OCI-LY7 (cell line): ENCODE results near the gene AGAP2. TPM values are rescaled to one million over a fixed set of nuclear protein-coding genes. Genes with fewer than 3 reads are reported as not detected.

Experiments
- BruUV-seq: library from RNA; stranded (reverse); fragments of 400-500 nt; replicated peaks from 2 replicates; lab custom pipeline; 2021; lab: Mats Ljungman, UMichigan
- CTCF ChIA-PET: fragments of 300-600 bp; sonication (Branson Sonifier 250); formaldehyde crosslinking; loops from one replicate; lab custom pipeline; 2022; ENCODE audit warnings: antibody characterized with exemption; ENCODE audit not compliant: unreplicated experiment; lab: Charles Lee
- POLR2A ChIA-PET: fragments of 300-600 bp; sonication (Branson Sonifier 250); formaldehyde crosslinking; loops from one replicate; lab custom pipeline; 2022; ENCODE audit warnings: antibody characterized with exemption; lab: Charles Lee
- DNase-seq: peaks from one replicate; pipeline ENCODE4 v3.0.0-alpha.2; 2015; ENCODE audit warnings: low spot score
- H2AFZ ChIP-seq: fragments of 200-600 bp; sonication (generic), shearing (Covaris generic); 2 replicates; pipeline ENCODE4 v1.6.1; 2014; ENCODE audit warnings: mild to moderate bottlenecking, antibody characterized with exemption, low read length, moderate library complexity
- H3K27ac ChIP-seq: fragments of 200-600 bp; sonication (generic); 2 replicates; pipeline ENCODE4 v1.5.1; 2014; ENCODE audit warnings: mixed run types, low read depth, mild to moderate bottlenecking, moderate library complexity, low read length, inconsistent platforms; ENCODE audit not compliant: poor library complexity, severe bottlenecking
- H3K36me3 ChIP-seq: fragments of 200-600 bp; sonication (generic); 2 replicates; pipeline ENCODE4 v1.6.1; 2014; ENCODE audit warnings: mild to moderate bottlenecking, antibody characterized with exemption, low read length, moderate library complexity, mixed read lengths; ENCODE audit not compliant: insufficient read depth
- H3K4me1 ChIP-seq: fragments of 200-600 bp; sonication (generic); 2 replicates; pipeline ENCODE4 v1.5.1; 2014; ENCODE audit warnings: mild to moderate bottlenecking, low read length; ENCODE audit not compliant: insufficient read depth, poor library complexity, severe bottlenecking
- H3K4me2 ChIP-seq: fragments of 200-600 bp; sonication (generic); 2 replicates; pipeline ENCODE4 v1.6.1; 2014; ENCODE audit warnings: mild to moderate bottlenecking, low read length
- H3K4me3 ChIP-seq: fragments of 200-600 bp; sonication (generic); 2 replicates; pipeline ENCODE4 v1.5.1; 2014; ENCODE audit warnings: mild to moderate bottlenecking, low read depth, low read length; ENCODE audit not compliant: poor library complexity, severe bottlenecking
- H3K79me2 ChIP-seq: fragments of 200-600 bp; sonication (generic); 2 replicates; pipeline ENCODE4 v1.6.1; 2016; ENCODE audit warnings: low read depth, mild to moderate bottlenecking, low read length, moderate library complexity, mixed read lengths; ENCODE audit not compliant: insufficient read depth
- H3K9me2 ChIP-seq: fragments of 200-600 bp; sonication (generic); 2 replicates; pipeline ENCODE4 v1.6.1; 2016; ENCODE audit warnings: mild to moderate bottlenecking, low read length, mixed read lengths; ENCODE audit not compliant: insufficient read depth
- H3K9me3 ChIP-seq: fragments of 200-600 bp; sonication (generic); 2 replicates; pipeline ENCODE4 v1.6.1; 2014; ENCODE audit warnings: mild to moderate bottlenecking, mixed run types, low read length, mixed read lengths
- H4K20me1 ChIP-seq: fragments of 200-600 bp; sonication (generic); 2 replicates; pipeline ENCODE4 v1.6.1; 2014; ENCODE audit warnings: mild to moderate bottlenecking, antibody characterized with exemption, low read length, moderate library complexity, mixed read lengths; ENCODE audit not compliant: insufficient read depth
- CTCF ChIP-seq: fragments of 200-600 bp; sonication (generic); conservative IDR thresholded peaks from 2 replicates; pipeline ENCODE4 v1.5.1; 2014; ENCODE audit warnings: mild to moderate bottlenecking, antibody characterized with exemption, low read length, moderate library complexity, mixed read lengths
- EZH2phosphoT487 ChIP-seq: fragments of 200-600 bp; sonication (generic); IDR thresholded peaks from 2 replicates; pipeline ENCODE4 v1.6.1; 2018; ENCODE audit warnings: low read depth, borderline replicate concordance, mild to moderate bottlenecking, mixed run types, antibody characterized with exemption, low read length, moderate library complexity, mixed read lengths
- intact Hi-C: fragments of 100-400 bp; cut with micrococcal nuclease; formaldehyde crosslinking; loops from one replicate; pipeline ENCODE4 v1.10.0; 2022; ENCODE audit not compliant: unreplicated experiment
- total RNA-seq, 2 experiments: library from RNA; depleted of rRNA in 1 of 2; stranded (reverse); fragments of >200 nt in 1 of 2; shearing (Covaris generic) in 1 of 2; gene quantifications; 2 replicates each; pipeline ENCODE4 v1.2.3, GENCODE V29; 2014 to 2022

Gene AGAP2
- total RNA-seq, 2 experiments from 2014 or later: 14.8 to 26.5 TPM

DNA sequence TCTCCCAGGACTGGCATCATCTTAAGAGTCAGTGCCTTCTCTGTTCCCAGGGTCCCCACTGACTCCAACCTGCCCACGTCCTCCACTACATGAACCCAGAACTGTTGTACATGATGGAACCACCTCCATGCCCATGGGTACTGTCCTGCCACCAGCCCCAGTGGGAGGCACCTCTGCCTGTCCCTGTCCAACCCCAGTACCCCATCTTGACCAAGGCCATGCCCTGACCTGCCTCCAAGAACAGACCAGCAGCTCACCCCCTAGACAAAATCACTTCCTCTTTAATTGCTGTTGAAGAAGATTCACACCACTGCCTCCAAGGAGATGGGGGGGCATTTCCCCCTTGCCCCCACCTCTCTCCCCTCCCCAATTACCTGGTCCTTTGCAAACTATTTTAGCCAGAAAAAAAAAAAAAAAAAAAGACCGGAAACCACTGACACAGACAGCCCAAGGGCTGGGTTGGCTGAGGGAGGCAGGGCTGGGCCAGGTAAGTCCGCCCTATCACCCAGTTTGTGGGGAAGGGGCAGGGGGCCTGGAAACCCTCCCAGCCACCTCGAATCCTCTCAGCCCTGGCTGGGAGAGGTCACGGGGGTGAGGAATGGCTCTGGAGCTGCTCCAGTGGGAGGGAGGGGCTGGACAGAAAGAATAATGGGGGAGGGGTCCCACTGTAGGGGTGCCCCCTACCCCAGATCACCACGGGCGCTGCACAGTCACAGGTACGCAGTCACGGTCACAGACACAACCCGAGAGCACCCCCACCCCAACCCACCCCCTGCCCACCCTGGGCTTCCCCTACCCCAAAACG is 13.4 kb downstream of the AGAP2 start:
- ChIA-PET POLR2A (no interaction called here), CTCF (no interaction called here)
- H3K4me3 ChIP-seq: no peak overlapping the region
- no peak overlapping the region; the same call in 1 of the 2 replicates for H3K4me2 ChIP-seq
- no peak overlapping the region for H2AFZ ChIP-seq
- DNase-seq: peak; percentile 61
- no peaks in the 10 kb centered on the region for H3K9me2 ChIP-seq
- intact Hi-C loops: no loop called here
- H3K9me3 ChIP-seq: no peaks in the 10 kb centered on the region
- BruUV-seq: TSS peak; percentile 68
- peak overlapping the region; percentile 30 for H3K27ac ChIP-seq
- H3K79me2 ChIP-seq: no peaks in the 10 kb centered on the region
- peaks cover 45% of the 10 kb centered on the region for H3K36me3 ChIP-seq
- H3K4me1 ChIP-seq: peaks cover 8% of the 10 kb centered on the region
- no peaks in the 10 kb centered on the region for H4K20me1 ChIP-seq
- TF ChIP-seq CTCF: no peak
- TF ChIP-seq EZH2phosphoT487: no peak

DNA sequence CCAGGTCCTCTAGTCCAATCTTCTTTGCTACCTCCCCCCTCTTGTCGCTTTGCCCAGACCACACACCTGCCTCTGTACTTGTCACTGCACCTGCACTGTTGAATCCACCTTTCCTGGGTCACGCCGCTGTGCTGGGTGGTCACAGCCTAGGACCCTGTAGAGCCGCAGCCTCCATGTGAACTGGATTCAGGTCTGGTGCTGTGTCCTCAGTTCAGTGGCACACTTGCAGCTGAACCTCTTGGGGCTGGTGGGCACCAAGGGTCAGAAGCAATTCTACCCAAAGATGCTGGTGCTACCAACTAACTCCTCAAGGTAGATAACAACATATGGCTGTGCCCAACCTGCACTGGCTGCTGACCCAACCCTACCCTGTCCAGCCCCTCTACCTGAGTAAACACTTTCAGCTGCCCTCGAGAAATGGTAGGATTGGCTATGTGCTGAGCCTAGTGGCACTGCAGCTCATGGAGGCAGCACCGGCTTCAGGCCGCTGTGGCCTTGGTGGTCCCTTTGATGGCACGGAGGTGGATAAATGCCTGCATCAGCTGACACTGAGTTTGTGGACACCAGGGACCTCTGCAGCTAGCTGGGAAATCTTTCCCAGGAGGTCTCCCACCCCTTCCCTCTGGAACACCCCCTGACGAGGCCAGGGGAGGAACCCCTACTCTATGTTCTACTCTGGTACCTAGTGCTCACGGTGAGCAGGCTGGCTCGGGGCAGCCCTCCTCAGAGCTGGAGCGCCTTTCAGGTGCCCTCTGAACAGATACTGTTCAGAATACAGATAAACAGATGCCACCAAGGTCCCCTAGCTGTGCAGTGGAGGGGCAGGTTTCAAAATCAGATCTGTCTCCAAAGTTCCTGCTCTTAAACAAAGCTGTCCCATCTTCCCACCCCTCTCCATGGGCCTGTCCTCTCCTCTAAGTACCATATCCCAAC is 14.3 kb downstream of the AGAP2 start:
- BruUV-seq: no TSS peak
- Histone ChIP-seq H3K27ac (peak overlapping the region; percentile 30), H3K9me2 (no peaks in the 10 kb centered on the region), H2AFZ (no peak overlapping the region), H3K36me3 (peaks cover 45% of the 10 kb centered on the region), H3K4me2 (no peak overlapping the region), H3K4me1 (peaks cover 8% of the 10 kb centered on the region), H3K79me2 (no peaks in the 10 kb centered on the region), H3K9me3 (no peaks in the 10 kb centered on the region), H3K4me3 (no peak overlapping the region), H4K20me1 (no peaks in the 10 kb centered on the region)
- ChIA-PET CTCF (no interaction called here), POLR2A (no interaction called here)
- no peak for TF ChIP-seq CTCF
- no peak for TF ChIP-seq EZH2phosphoT487
- DNase-seq: no peak
- intact Hi-C loops: no loop called here
